Measurements from ENCODE around the gene SDHAF2. TPM values are rescaled to one million over a fixed set of nuclear protein-coding genes. Genes with fewer than 3 reads are reported as not detected.
A peak's percentile ranks its signal among the peaks of the same experiment; 100 is the strongest.

The SDHAF2 gene
- polyA plus RNA-seq, 4 donors: 47.8 to 58.5 (median 50.2) TPM

DNA sequence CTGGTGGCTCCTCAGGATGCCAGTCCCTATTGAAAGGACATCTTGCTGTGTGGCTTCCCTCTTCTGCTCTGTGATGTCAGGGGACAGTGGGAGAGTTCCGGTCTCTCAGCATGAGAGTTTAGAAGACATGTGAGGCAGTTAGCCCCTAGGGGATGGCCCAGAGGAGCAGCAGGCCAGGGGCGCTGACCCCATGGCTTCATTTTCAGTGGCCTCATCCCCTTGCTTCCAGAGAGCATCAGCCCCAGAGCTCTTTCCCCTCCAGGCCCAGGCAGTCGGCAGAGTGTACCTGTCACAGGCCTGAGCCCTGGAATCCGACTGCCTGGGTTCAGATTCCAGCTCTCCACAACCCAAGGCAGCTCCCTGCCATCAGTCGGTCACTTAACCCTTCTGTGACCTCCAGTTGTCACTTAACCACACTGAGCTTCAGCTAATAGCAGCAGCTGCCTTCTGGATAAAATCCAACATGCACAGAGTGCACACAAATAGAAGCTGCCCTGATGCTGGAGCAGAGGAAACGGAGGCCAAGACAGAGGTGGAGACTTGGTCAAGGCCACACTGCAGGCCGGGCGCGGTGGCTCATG is 64.5 kb downstream of the SDHAF2 start:
- no peak for DNase-seq (ENCODE audit: low read depth in 4 of 4, low spot score in 3 of 4)

DNA sequence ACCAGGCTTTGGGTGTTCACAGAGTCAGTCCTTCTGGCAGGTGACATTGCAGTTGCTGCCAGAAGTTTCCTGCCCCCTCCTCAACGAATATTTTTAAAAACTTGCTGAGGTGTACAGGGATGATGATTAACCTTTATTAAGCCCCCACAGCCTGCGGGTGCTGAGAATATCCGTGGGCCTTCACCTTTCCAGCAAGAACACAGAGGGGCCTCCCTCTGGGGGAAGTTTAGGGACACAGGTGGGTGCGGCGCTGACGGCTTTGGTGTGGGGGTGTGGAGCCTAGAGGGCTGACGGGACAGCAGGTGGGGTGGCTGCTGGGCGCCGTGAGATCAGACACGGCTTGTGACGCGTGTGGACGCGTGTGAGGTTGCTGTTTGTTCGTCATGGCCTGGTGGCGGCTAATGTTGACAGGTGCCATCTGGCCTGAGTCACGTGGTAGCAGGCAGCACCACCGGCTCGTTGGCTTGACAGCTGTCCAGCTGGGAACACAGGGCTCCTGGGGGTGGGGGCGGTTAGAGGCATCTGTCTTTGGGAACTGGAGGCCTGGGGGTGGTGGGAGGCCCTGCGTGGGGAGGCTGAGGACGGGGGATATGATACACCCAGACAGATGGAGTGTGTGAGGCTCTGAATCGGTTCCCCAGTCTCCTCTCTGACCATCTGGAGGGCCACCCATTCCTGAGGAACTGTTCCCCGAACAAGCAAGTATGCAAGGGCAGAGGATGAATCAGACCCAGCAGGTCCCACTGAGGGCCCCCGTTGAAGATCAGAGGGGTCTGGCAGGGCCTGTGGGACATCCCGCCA is 66.1 kb downstream of the SDHAF2 start:
- peak in 1 of 4 donors; percentile 49 for DNase-seq (ENCODE audit: low read depth in 4 of 4, low spot score in 3 of 4)

Other genes with a start within 250 kb of the SDHAF2 start
- gene PGA3, start 226.6 kb upstream of the SDHAF2 start, polyA plus RNA-seq (ENCODE audit: insufficient read length in 4 of 4): under 1 TPM in 3 of 4 donors, not detected in 1; 0.05 to 0.51 (median 0.22) TPM
- under 1 TPM; 0.19 to 0.87 (median 0.49) TPM for gene PGA4, start 207.8 kb upstream of the SDHAF2 start, polyA plus RNA-seq (ENCODE audit: insufficient read length in 4 of 4)
- under 1 TPM in 2 of 4 donors, not detected in 2; 0.18 to 0.35 TPM for gene PGA5, start 188.9 kb upstream of the SDHAF2 start, polyA plus RNA-seq (ENCODE audit: insufficient read length in 4 of 4)
- 1 to 10 TPM; 1.9 to 2.6 (median 2.2) TPM for gene VWCE, start 134.8 kb upstream of the SDHAF2 start, polyA plus RNA-seq (ENCODE audit: insufficient read length in 4 of 4)
- gene DDB1, start 97.0 kb upstream of the SDHAF2 start, polyA plus RNA-seq (ENCODE audit: insufficient read length in 4 of 4): 100 to 1,000 TPM; 200 to 221 (median 213) TPM
- gene TKFC, start 96.9 kb upstream of the SDHAF2 start, polyA plus RNA-seq (ENCODE audit: insufficient read length in 4 of 4): 10 to 100 TPM; 49.4 to 71.4 (median 58.3) TPM
- gene CYB561A3, start 68.2 kb upstream of the SDHAF2 start, polyA plus RNA-seq (ENCODE audit: insufficient read length in 4 of 4): 10 to 100 TPM; 24.4 to 30.2 (median 27.9) TPM
- gene TMEM138, start 67.8 kb upstream of the SDHAF2 start, polyA plus RNA-seq (ENCODE audit: insufficient read length in 4 of 4): 10 to 100 TPM; 40.1 to 46.2 (median 43.9) TPM
- gene TMEM216, start 37.5 kb upstream of the SDHAF2 start, polyA plus RNA-seq (ENCODE audit: insufficient read length in 4 of 4): 10 to 100 TPM; 28.7 to 35.9 (median 32.1) TPM
- 100 to 1,000 TPM in 3 of 4 donors, 10 to 100 TPM in 1; 99.0 to 117 (median 109) TPM for gene CPSF7, start 149 bp upstream of the SDHAF2 start, polyA plus RNA-seq (ENCODE audit: insufficient read length in 4 of 4)
- 1 to 10 TPM; 1.0 to 5.3 (median 1.4) TPM for gene LRRC10B, start 78.6 kb downstream of the SDHAF2 start, polyA plus RNA-seq (ENCODE audit: insufficient read length in 4 of 4)
- gene SYT7, start 151.0 kb downstream of the SDHAF2 start, polyA plus RNA-seq (ENCODE audit: insufficient read length in 4 of 4): 1 to 10 TPM; 4.7 to 7.5 (median 5.2) TPM

Measured in right renal pelvis (tissue), 4 donors.